ENCODE data around the gene BAIAP2L1. TPM values are rescaled to one million over a fixed set of nuclear protein-coding genes. Genes with fewer than 3 reads are reported as not detected.

Gene BAIAP2L1
- total RNA-seq, 1 experiment from 2014 or later, result 120 TPM

- Histone ChIP-seq H3K4me1 (ENCODE audit: control insufficient read depth, insufficient read depth, low read length) (peaks cover 34% of the 10 kb centered on the region), H3K9me3 (ENCODE audit: control insufficient read depth, insufficient read depth, low read depth, low read length) (no peaks in the 10 kb centered on the region; the same call in 1 of the 2 replicates), H3K4me3 (ENCODE audit: low read depth in 2 of 2, low read length in 2 of 2) (no peak overlapping the region), H3K27me3 (ENCODE audit: control insufficient read depth, insufficient read depth, low read length) (no peaks in the 10 kb centered on the region), H3K36me3 (ENCODE audit: control insufficient read depth, insufficient read depth, low read length) (no peaks in the 10 kb centered on the region; the same call in 1 of the 2 replicates), H3K27ac (ENCODE audit: low read length) (no peak overlapping the region; the same call in 1 of the 2 replicates)
- intact Hi-C loops (cut with micrococcal nuclease; ENCODE audit: unreplicated experiment) (no loop called here), in situ Hi-C loops (cut with HindIII; ENCODE audit: low pct_unique_long_range_greater_than_20kb, low sequenced_read_pairs) (loop anchor here (25.0 kb wide), 1 partner anchor 108 kb away; the partner anchor contains the start of gene BRI3)
- no TSS peak for BruUV-seq (replicated peaks)
- CTCF ChIA-PET, result no interaction called here
- ATAC-seq, result no peak
- TF ChIP-seq, protein P1, sequence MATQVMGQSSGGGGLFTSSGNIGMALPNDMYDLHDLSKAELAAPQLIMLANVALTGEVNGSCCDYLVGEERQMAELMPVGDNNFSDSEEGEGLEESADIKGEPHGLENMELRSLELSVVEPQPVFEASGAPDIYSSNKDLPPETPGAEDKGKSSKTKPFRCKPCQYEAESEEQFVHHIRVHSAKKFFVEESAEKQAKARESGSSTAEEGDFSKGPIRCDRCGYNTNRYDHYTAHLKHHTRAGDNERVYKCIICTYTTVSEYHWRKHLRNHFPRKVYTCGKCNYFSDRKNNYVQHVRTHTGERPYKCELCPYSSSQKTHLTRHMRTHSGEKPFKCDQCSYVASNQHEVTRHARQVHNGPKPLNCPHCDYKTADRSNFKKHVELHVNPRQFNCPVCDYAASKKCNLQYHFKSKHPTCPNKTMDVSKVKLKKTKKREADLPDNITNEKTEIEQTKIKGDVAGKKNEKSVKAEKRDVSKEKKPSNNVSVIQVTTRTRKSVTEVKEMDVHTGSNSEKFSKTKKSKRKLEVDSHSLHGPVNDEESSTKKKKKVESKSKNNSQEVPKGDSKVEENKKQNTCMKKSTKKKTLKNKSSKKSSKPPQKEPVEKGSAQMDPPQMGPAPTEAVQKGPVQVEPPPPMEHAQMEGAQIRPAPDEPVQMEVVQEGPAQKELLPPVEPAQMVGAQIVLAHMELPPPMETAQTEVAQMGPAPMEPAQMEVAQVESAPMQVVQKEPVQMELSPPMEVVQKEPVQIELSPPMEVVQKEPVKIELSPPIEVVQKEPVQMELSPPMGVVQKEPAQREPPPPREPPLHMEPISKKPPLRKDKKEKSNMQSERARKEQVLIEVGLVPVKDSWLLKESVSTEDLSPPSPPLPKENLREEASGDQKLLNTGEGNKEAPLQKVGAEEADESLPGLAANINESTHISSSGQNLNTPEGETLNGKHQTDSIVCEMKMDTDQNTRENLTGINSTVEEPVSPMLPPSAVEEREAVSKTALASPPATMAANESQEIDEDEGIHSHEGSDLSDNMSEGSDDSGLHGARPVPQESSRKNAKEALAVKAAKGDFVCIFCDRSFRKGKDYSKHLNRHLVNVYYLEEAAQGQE (IDR thresholded peaks at IDR 0.05; ENCODE audit: insufficient read depth in 1 of 2, low read depth in 2 of 2, low read length in 1 of 2), result no peak
- TF ChIP-seq POLR2AphosphoS5 (IDR thresholded peaks at IDR 0.05; ENCODE audit: low read depth, low read length) (no peak), SIN3A (IDR thresholded peaks at IDR 0.05; ENCODE audit: borderline replicate concordance, insufficient read depth, low read depth, low read length) (no peak), TCF7L2 (IDR thresholded peaks at IDR 0.05; ENCODE audit: low read depth, low read length) (no peak)
- TF ChIP-seq, protein P2, sequence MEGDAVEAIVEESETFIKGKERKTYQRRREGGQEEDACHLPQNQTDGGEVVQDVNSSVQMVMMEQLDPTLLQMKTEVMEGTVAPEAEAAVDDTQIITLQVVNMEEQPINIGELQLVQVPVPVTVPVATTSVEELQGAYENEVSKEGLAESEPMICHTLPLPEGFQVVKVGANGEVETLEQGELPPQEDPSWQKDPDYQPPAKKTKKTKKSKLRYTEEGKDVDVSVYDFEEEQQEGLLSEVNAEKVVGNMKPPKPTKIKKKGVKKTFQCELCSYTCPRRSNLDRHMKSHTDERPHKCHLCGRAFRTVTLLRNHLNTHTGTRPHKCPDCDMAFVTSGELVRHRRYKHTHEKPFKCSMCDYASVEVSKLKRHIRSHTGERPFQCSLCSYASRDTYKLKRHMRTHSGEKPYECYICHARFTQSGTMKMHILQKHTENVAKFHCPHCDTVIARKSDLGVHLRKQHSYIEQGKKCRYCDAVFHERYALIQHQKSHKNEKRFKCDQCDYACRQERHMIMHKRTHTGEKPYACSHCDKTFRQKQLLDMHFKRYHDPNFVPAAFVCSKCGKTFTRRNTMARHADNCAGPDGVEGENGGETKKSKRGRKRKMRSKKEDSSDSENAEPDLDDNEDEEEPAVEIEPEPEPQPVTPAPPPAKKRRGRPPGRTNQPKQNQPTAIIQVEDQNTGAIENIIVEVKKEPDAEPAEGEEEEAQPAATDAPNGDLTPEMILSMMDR (IDR thresholded peaks at IDR 0.05), result no peak
- DNase-seq (ENCODE audit: low read depth, low spot score), result no peak
- POLR2A ChIA-PET, result interaction anchor here (0.7 kb wide), 1 partner anchor 19 kb away, joined by 5 read pairs; no protein-coding TSS in a partner anchor
Measured at GRCh38 chr7:98395481-98395880, 5.4 kb downstream of the BAIAP2L1 start.

GRCh38 chr7:98394377-98394836 lies 6.5 kb downstream of the BAIAP2L1 start:
- ATAC-seq (peak; percentile 80), DNase-seq (ENCODE audit: low read depth, low spot score) (no peak)
- Histone ChIP-seq H3K4me1 (ENCODE audit: control insufficient read depth, insufficient read depth, low read length) (peaks cover 36% of the 10 kb centered on the region), H3K9me3 (ENCODE audit: control insufficient read depth, insufficient read depth, low read depth, low read length) (no peaks in the 10 kb centered on the region; the same call in 1 of the 2 replicates), H3K27me3 (ENCODE audit: control insufficient read depth, insufficient read depth, low read length) (no peaks in the 10 kb centered on the region), H3K4me3 (ENCODE audit: low read depth in 2 of 2, low read length in 2 of 2) (no peak overlapping the region), H3K36me3 (ENCODE audit: control insufficient read depth, insufficient read depth, low read length) (no peaks in the 10 kb centered on the region; the same call in 1 of the 2 replicates), H3K27ac (ENCODE audit: low read length) (peak overlapping the region; percentile 64)
- TF ChIP-seq, protein P1 (IDR thresholded peaks at IDR 0.05; ENCODE audit: insufficient read depth in 1 of 2, low read depth in 2 of 2, low read length in 1 of 2), result no peak
- TF ChIP-seq POLR2AphosphoS5 (IDR thresholded peaks at IDR 0.05; ENCODE audit: low read depth, low read length), result no peak; the same call in 1 of the 2 replicates
- TF ChIP-seq, protein P2 (IDR thresholded peaks at IDR 0.05), result no peak
- TF ChIP-seq TCF7L2 (IDR thresholded peaks at IDR 0.05; ENCODE audit: low read depth, low read length), result no peak
- no peak for TF ChIP-seq SIN3A (IDR thresholded peaks at IDR 0.05; ENCODE audit: borderline replicate concordance, insufficient read depth, low read depth, low read length)
- intact Hi-C loops (cut with micrococcal nuclease; ENCODE audit: unreplicated experiment), result no loop called here
- BruUV-seq (replicated peaks), result no TSS peak
- POLR2A ChIA-PET, result interaction anchor here (0.6 kb wide), 1 partner anchor 81 kb away, joined by 3 read pairs; no protein-coding TSS in a partner anchor
- in situ Hi-C loops (cut with HindIII; ENCODE audit: low pct_unique_long_range_greater_than_20kb, low sequenced_read_pairs), result loop anchor here (25.0 kb wide), 1 partner anchor 107 kb away; the partner anchor contains the start of gene BRI3
- CTCF ChIA-PET, result no interaction called here

Measured in Panc1 (cell line).